Measurements from ENCODE around the gene INO80D. TPM values are rescaled to one million over a fixed set of nuclear protein-coding genes. Genes with fewer than 3 reads are reported as not detected.
A peak's percentile ranks its signal among the peaks of the same experiment; 100 is the strongest.

INO80D gene
- polyA plus RNA-seq, 1 experiment, result 3.3 TPM

DNA sequence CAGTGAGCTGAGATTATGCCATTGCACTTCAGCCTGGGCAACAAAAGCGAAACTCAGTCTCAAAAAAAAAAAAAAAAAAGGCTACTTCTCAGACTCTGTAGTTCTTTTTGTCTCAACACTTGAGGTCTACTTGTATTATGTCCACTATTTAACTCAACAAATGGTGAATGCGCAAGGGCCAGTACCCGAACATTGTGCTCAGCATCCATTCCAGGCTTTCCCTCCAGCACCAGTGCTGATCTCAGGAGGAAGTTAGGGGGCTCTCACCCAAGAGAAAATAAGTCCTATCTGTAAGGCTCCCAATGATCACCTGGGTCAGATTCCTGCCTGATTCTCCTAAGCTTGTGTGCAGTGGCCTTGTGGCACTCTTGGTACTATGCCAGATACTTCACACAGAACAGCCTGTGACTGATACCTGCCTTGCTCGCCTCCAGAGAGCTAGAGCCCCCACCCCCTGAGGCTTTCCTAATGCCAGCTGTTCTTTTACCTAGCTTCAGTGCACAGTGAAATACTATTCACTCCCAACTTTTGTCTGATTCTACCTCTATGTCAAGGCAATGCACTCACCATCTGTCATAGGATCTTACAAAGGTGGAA lies 74.9 kb downstream of the INO80D start:
- Histone ChIP-seq H3K36me3 (ENCODE audit: control insufficient read depth, insufficient read depth, low read length) (peaks cover 2% of the 10 kb centered on the region; the same call in 1 of the 2 replicates), H3K4me3 (ENCODE audit: low read depth, low read length) (no peak overlapping the region), H3K27me3 (ENCODE audit: control insufficient read depth, insufficient read depth, low read length) (no peaks in the 10 kb centered on the region)
- ChIA-PET POLR2A (no interaction called here), CTCF (no interaction called here)
- no peak for DNase-seq (ENCODE audit: low read depth)
- TF ChIP-seq, protein P1, sequence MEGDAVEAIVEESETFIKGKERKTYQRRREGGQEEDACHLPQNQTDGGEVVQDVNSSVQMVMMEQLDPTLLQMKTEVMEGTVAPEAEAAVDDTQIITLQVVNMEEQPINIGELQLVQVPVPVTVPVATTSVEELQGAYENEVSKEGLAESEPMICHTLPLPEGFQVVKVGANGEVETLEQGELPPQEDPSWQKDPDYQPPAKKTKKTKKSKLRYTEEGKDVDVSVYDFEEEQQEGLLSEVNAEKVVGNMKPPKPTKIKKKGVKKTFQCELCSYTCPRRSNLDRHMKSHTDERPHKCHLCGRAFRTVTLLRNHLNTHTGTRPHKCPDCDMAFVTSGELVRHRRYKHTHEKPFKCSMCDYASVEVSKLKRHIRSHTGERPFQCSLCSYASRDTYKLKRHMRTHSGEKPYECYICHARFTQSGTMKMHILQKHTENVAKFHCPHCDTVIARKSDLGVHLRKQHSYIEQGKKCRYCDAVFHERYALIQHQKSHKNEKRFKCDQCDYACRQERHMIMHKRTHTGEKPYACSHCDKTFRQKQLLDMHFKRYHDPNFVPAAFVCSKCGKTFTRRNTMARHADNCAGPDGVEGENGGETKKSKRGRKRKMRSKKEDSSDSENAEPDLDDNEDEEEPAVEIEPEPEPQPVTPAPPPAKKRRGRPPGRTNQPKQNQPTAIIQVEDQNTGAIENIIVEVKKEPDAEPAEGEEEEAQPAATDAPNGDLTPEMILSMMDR (IDR thresholded peaks at IDR 0.05; ENCODE audit: insufficient read depth, low read depth, low read length), result no peak

DNA sequence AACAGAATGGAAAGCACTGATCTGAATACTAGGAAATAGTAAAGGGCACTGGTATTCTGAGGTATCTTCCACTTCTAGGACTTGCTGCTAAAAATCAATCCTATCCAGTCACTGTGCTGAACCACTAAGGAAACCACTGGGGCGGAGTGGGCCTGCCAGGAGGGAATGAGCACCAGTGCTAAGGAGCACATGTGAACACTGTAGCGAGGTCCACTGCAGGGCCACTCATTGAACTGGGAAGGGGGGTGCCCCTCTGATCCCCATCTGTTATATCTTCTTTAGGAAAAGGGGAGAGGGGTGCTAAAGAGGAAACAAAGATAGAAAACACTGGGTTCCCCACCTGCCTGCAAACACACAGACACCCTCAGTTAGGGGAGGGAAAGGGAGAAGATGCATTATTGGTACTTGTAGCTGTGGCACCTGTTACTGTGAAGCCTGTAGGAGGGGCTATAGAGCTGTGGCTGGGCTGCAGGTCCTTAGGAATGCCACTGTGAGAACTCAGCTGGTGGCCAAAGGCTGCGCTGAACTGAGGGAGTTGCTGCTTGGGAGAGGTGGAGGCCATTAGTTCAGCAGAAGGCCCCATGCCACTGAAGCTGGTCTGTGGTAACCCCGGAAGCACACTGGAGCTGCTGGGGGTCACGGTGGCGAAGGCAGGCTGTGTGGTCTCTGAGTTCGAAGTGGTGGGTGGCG lies 81.8 kb downstream of the INO80D start:
- Histone ChIP-seq H3K4me3 (ENCODE audit: low read depth, low read length) (no peak overlapping the region), H3K27me3 (ENCODE audit: control insufficient read depth, insufficient read depth, low read length) (no peaks in the 10 kb centered on the region), H3K36me3 (ENCODE audit: control insufficient read depth, insufficient read depth, low read length) (peaks cover 9% of the 10 kb centered on the region)
- no peak for DNase-seq (ENCODE audit: low read depth)
- TF ChIP-seq, protein P1 (IDR thresholded peaks at IDR 0.05; ENCODE audit: insufficient read depth, low read depth, low read length), result peak; percentile 39
- ChIA-PET POLR2A (no interaction called here), CTCF (interaction anchor here (0.9 kb wide), 1 partner anchor 14 kb away, joined by 3 read pairs; no protein-coding TSS in a partner anchor)

DNA sequence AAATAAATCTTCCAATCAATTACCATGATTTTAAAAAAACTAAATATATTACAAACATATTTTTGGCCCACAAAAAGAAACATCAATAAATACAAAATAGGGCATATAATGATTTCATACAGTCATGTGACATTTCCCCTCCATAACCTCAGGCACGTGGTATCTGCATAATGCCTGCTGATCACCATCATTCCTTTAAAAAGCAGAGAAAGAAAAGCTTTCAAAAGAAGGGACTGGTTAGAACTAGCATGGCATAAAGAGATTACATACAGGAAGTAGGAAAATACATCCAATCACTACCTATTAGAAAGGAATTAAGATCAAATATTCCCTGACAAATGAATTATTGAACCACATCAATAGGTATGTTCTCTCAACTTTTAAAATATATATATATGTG lies 83.5 kb downstream of the INO80D start:
- H3K4me3 ChIP-seq (ENCODE audit: low read depth, low read length), result no peak overlapping the region
- no peaks in the 10 kb centered on the region for H3K27me3 ChIP-seq (ENCODE audit: control insufficient read depth, insufficient read depth, low read length)
- POLR2A ChIA-PET, result no interaction called here
- CTCF ChIA-PET, result interaction anchor here (1.0 kb wide), 1 partner anchor 15 kb away, joined by 3 read pairs; no protein-coding TSS in a partner anchor
- peaks cover 9% of the 10 kb centered on the region for H3K36me3 ChIP-seq (ENCODE audit: control insufficient read depth, insufficient read depth, low read length)
- TF ChIP-seq, protein P1 (IDR thresholded peaks at IDR 0.05; ENCODE audit: insufficient read depth, low read depth, low read length), result no peak
- DNase-seq (ENCODE audit: low read depth), result no peak

DNA sequence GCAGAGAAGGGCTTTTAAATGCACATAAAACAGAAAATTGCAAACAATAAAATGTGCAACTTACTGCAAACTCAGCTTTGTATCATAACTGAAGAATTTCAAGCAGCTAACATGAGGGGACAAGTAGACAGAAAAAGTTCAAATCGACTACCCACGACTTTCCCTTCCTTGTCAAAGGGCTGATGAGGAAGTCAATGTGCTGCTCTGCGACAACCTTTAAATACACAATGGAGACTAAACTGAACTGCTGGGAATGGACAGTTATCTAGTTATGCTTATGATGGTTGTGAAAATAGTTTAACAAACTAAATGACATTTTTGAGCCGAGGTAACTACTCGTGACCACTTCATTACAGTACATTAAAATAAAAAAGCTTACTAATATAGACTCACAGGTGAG lies 84.1 kb downstream of the INO80D start:
- ChIA-PET POLR2A (no interaction called here), CTCF (interaction anchor here (1.0 kb wide), 1 partner anchor 15 kb away, joined by 3 read pairs; no protein-coding TSS in a partner anchor)
- Histone ChIP-seq H3K4me3 (ENCODE audit: low read depth, low read length) (no peak overlapping the region), H3K27me3 (ENCODE audit: control insufficient read depth, insufficient read depth, low read length) (no peaks in the 10 kb centered on the region), H3K36me3 (ENCODE audit: control insufficient read depth, insufficient read depth, low read length) (peaks cover 9% of the 10 kb centered on the region)
- TF ChIP-seq, protein P1 (IDR thresholded peaks at IDR 0.05; ENCODE audit: insufficient read depth, low read depth, low read length), result no peak
- DNase-seq (ENCODE audit: low read depth), result peak; percentile 17

DNA sequence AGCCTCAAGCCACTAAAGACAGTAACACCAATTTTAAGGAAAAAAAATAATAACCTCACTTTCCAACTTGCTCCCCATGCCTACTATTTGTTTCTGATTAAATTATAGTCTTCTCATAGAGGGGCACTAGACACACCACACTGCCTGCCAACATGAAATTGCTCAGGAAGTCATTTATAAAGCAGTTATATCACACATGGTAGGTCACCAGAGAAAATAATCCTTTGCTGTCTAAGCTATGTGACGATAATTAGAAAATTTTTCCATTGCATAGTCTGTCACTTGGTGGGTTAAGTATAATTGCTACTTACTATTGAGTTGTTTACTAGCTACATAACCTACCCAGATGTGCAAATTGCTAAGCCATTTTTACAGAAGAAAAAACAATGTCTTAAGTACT lies 85.2 kb downstream of the INO80D start:
- TF ChIP-seq, protein P1 (IDR thresholded peaks at IDR 0.05; ENCODE audit: insufficient read depth, low read depth, low read length), result no peak
- Histone ChIP-seq H3K4me3 (ENCODE audit: low read depth, low read length) (no peak overlapping the region), H3K36me3 (ENCODE audit: control insufficient read depth, insufficient read depth, low read length) (peaks cover 9% of the 10 kb centered on the region), H3K27me3 (ENCODE audit: control insufficient read depth, insufficient read depth, low read length) (no peaks in the 10 kb centered on the region)
- no peak for DNase-seq (ENCODE audit: low read depth)
- POLR2A ChIA-PET, result no interaction called here
- CTCF ChIA-PET, result no interaction called here
